IMR-90 (cell line): ENCODE measurements around the gene PSD2. TPM values are rescaled to one million over a fixed set of nuclear protein-coding genes. Genes with fewer than 3 reads are reported as not detected.

Source experiments
- ATAC-seq: fragments of 200-7000 bp; cut with Tn5 transposase; 2 replicates; pipeline ENCODE4 v1.9.1; 2020; ENCODE audit warnings: low read depth, mild to moderate bottlenecking, moderate library complexity
- BruUV-seq: library from RNA; stranded (reverse); fragments of 400-500 nt; replicated peaks from 2 replicates; lab custom pipeline; 2021; lab: Mats Ljungman, UMichigan
- CTCF ChIA-PET: fragments of 300-600 bp; formaldehyde crosslinking; extraction: SDS; loops from one replicate; lab custom pipeline; 2021; ENCODE audit warnings: antibody characterized with exemption; lab: Yijun Ruan, JAX
- POLR2A ChIA-PET: fragments of 300-600 bp; sonication (Branson Sonifier 250); formaldehyde crosslinking; loops from one replicate; lab custom pipeline; 2022; ENCODE audit warnings: antibody characterized with exemption; ENCODE audit not compliant: unreplicated experiment; lab: Charles Lee
- DNase-seq: peaks from one replicate; pipeline ENCODE4 v3.0.0; 2013
- H2AFZ ChIP-seq: replicated peaks from 2 replicates; pipeline ENCODE3; 2013; ENCODE audit warnings: low read length, mild to moderate bottlenecking; ENCODE audit not compliant: poor library complexity
- H2AK5ac ChIP-seq: 2 replicates; pipeline ENCODE4 v1.6.1; 2013; ENCODE audit warnings: low read depth, low read length, inconsistent platforms
- H2AK9ac ChIP-seq: replicated peaks from 2 replicates; pipeline ENCODE3; 2013; ENCODE audit warnings: mild to moderate bottlenecking, low read depth, low read length, moderate library complexity; ENCODE audit not compliant: poor library complexity
- H2BK120ac ChIP-seq: 2 replicates; pipeline ENCODE4 v1.6.1; 2013; ENCODE audit warnings: low read depth, low read length, inconsistent platforms
- H2BK15ac ChIP-seq: 3 replicates; pipeline ENCODE4 v1.6.1; 2013; ENCODE audit warnings: low read depth, low read length, inconsistent platforms
- H2BK20ac ChIP-seq: 2 replicates; pipeline ENCODE4 v1.6.1; 2013; ENCODE audit warnings: low read depth, mild to moderate bottlenecking, inconsistent platforms, low read length, moderate library complexity
- H2BK5ac ChIP-seq: 2 replicates; pipeline ENCODE4 v1.6.1; 2013; ENCODE audit warnings: mild to moderate bottlenecking, low read depth, low read length, inconsistent platforms; ENCODE audit not compliant: poor library complexity, severe bottlenecking
- H3K14ac ChIP-seq: replicated peaks from 2 replicates; pipeline ENCODE4 v1.6.1; 2013; ENCODE audit warnings: low read depth, low read length, inconsistent platforms
- H3K18ac ChIP-seq: 2 replicates; pipeline ENCODE4 v1.6.1; 2013; ENCODE audit warnings: low read depth, low read length, control low read depth
- H3K23ac ChIP-seq: 2 replicates; pipeline ENCODE4 v1.6.1; 2013; ENCODE audit warnings: low read depth, low read length, inconsistent platforms
- H3K27ac ChIP-seq: 2 replicates; pipeline ENCODE4 v1.5.1; 2013; ENCODE audit warnings: mild to moderate bottlenecking, control low read depth, low read length; ENCODE audit not compliant: insufficient read depth
- H3K27me3 ChIP-seq: 2 replicates; pipeline ENCODE4 v1.6.1; 2013; ENCODE audit warnings: low read length; ENCODE audit not compliant: control insufficient read depth, insufficient read depth
- H3K36me3 ChIP-seq: 2 replicates; pipeline ENCODE4 v1.6.1; 2013; ENCODE audit warnings: low read length, mixed read lengths; ENCODE audit not compliant: control insufficient read depth, insufficient read depth
- H3K4ac ChIP-seq: 2 replicates; pipeline ENCODE4 v1.6.1; 2013; ENCODE audit warnings: low read depth, low read length, inconsistent platforms
- H3K4me1 ChIP-seq: 2 replicates; pipeline ENCODE4 v1.6.1; 2013; ENCODE audit warnings: low read length, mixed read lengths; ENCODE audit not compliant: control insufficient read depth, insufficient read depth
- H3K4me2 ChIP-seq: 2 replicates; pipeline ENCODE4 v1.6.1; 2013; ENCODE audit warnings: low read depth, mild to moderate bottlenecking, control low read depth, low read length, moderate library complexity
- H3K4me3 ChIP-seq: 2 replicates; pipeline ENCODE4 v1.5.1; 2013; ENCODE audit warnings: low read depth, mild to moderate bottlenecking, control low read depth, low read length, moderate library complexity; ENCODE audit not compliant: insufficient read depth
- H3K56ac ChIP-seq: 2 replicates; pipeline ENCODE4 v1.6.1; 2013; ENCODE audit warnings: low read length, inconsistent platforms; ENCODE audit not compliant: insufficient read depth; ENCODE audit errors: extremely low read depth
- H3K79me1 ChIP-seq, 2 experiments: 2 replicates each; pipeline ENCODE4 v1.6.1; 2013; ENCODE audit warnings: low read length in 2 of 2, inconsistent platforms in 1 of 2, low read depth in 1 of 2
- H3K9ac ChIP-seq: 2 replicates; pipeline ENCODE4 v1.6.1; 2013; ENCODE audit warnings: low read depth, low read length, control low read depth
- H3K9me1 ChIP-seq: 2 replicates; pipeline ENCODE4 v1.6.1; 2013; ENCODE audit warnings: low read length, inconsistent platforms; ENCODE audit not compliant: insufficient read depth
- H3K9me3 ChIP-seq: 2 replicates; pipeline ENCODE4 v1.6.1; 2013; ENCODE audit warnings: low read length; ENCODE audit not compliant: control insufficient read depth, insufficient read depth
- H4K20me1 ChIP-seq: 2 replicates; pipeline ENCODE4 v1.6.1; 2013; ENCODE audit warnings: low read length, inconsistent platforms; ENCODE audit not compliant: insufficient read depth
- H4K5ac ChIP-seq: 2 replicates; pipeline ENCODE4 v1.6.1; 2013; ENCODE audit warnings: mild to moderate bottlenecking, low read depth, low read length, control low read depth
- H4K8ac ChIP-seq, 2 experiments: 2 replicates each; pipeline ENCODE4 v1.6.1; 2013; ENCODE audit warnings: low read depth in 2 of 2, low read length in 2 of 2, control low read depth in 1 of 2, inconsistent platforms in 1 of 2
- H4K91ac ChIP-seq: 2 replicates; pipeline ENCODE4 v1.6.1; 2013; ENCODE audit warnings: low read depth, low read length, inconsistent platforms; ENCODE audit not compliant: insufficient read depth
- FOS ChIP-seq: fragments of 150-350 bp; IDR thresholded peaks from 2 replicates; pipeline ENCODE4 v1.6.1; 2016; ENCODE audit warnings: low read depth, low read length
- WGBS, 2 experiments: methylation state at CpG; one replicate each; pipeline versions ENCODE4 v1.1.5 to v1.1.7; 2013; ENCODE audit warnings: missing lambda C conversion rate in 2 of 2; ENCODE audit not compliant: insufficient read length in 1 of 2; ENCODE audit errors: extremely low coverage in 2 of 2; 5-methylcytosine and 5-hydroxymethylcytosine counted together
- dilution Hi-C: fragments of 300-500 bp; cut with HindIII; formaldehyde crosslinking; loops from one replicate; pipeline ENCODE4 v1.14.3; 2018; ENCODE audit warnings: low sequenced_read_pairs; ENCODE audit not compliant: unreplicated experiment
- in situ Hi-C: fragments of 300-500 bp; cut with MboI; formaldehyde crosslinking; loops from 3 replicates; pipeline ENCODE4 v1.14.3; 2019; ENCODE audit warnings: low sequenced_read_pairs, inconsistent platforms, mixed read lengths
- intact Hi-C: fragments of 100-400 bp; cut with micrococcal nuclease; formaldehyde crosslinking; loops from 2 replicates; pipeline ENCODE4 v1.10.0; 2022
- polyA plus RNA-seq, 3 experiments: library from polyadenylated mRNA; depleted of rRNA; stranded (reverse); fragments of >200 nt; gene quantifications; 2 replicates each; pipeline ENCODE4 v1.2.3, GENCODE V29; 2012; ENCODE audit warnings: low replicate concordance in 1 of 3
- total RNA-seq: library from RNA; depleted of rRNA; stranded (reverse); fragments of >200 nt; gene quantifications from 2 replicates; pipeline ENCODE4 v1.2.3, GENCODE V29; 2012
- TF ChIP-seq, protein P1 (sequence below): fragments of 150-350 bp; IDR thresholded peaks from 2 replicates; pipeline ENCODE4 v1.6.1; 2016; ENCODE audit warnings: low read depth, mild to moderate bottlenecking, low read length, moderate library complexity, borderline replicate concordance

Gene PSD2
- total and polyA plus RNA-seq, 2 of the 4 experiments (the other 2 are of a cell fraction) = 0.05 TPM; not detected in 1

DNA sequence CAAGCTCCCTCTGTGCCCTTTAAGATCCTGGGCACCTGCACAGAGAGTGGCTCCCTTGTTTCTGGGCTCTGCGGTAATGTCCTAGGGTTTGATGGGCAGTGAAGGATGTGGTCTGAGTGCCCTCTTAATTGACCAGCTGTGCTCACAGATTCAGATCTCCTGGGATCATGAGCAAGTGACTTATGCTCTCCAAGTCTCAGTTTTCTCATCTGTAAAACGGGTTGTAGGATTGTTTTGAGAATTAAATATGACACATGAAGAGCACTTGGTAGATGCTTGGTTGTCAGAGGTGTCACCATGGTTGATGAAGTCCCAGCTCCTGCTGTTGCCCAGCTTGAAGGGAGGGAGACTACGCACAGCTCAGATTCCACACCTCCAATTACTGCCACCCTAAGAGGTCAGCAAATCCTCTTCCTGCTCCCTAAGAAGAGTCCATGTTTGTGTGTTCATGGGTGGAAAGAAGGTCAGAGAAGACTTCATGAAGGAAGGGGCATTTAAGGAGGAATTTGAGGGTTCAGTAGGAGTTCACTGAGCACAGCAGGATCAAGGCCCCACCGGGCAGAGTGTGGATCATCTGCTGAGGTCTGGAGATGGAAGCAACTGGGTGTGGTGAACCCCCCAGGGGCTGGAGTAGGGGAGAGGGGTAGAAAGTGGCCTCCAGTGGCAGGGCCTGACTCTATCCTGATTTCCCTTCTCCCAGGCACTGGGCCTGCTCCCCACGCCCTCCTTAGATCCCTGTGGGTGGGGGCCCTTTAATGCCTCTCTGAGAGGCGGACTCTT lies 1.4 kb upstream of the PSD2 start:
- H2BK15ac ChIP-seq = no peak overlapping the region
- no peak overlapping the region for H3K27ac ChIP-seq
- H2BK120ac ChIP-seq = no peak overlapping the region
- H3K4me3 ChIP-seq = no peak overlapping the region
- H3K9me3 ChIP-seq = no peaks in the 10 kb centered on the region
- no peaks in the 10 kb centered on the region for H4K20me1 ChIP-seq
- BruUV-seq = no TSS peak
- no peaks in the 10 kb centered on the region for H3K79me1 ChIP-seq
- H3K36me3 ChIP-seq = no peaks in the 10 kb centered on the region
- no peak overlapping the region for H3K18ac ChIP-seq
- no peak overlapping the region for H4K8ac ChIP-seq
- no peak overlapping the region for H3K23ac ChIP-seq
- H3K9ac ChIP-seq = no peak overlapping the region
- H3K4me2 ChIP-seq = no peak overlapping the region
- WGBS, 2 experiments = 40% methylated on average over 1 of the region's 6 CpGs; no CpG with 5 or more reads in 1 of the 2 experiments
- dilution Hi-C loops (no loop called here), intact Hi-C loops (no loop called here), in situ Hi-C loops (loop anchor here (5.0 to 25.0 kb wide), 2 partner anchors 48 to 568 kb away; partner anchors contain the start of gene SLC4A9)
- no peak overlapping the region for H2AK9ac ChIP-seq
- H3K27me3 ChIP-seq = peaks cover 71% of the 10 kb centered on the region
- H4K5ac ChIP-seq = no peak overlapping the region
- ATAC-seq (no peak), DNase-seq (no peak)
- H3K9me1 ChIP-seq = no peaks in the 10 kb centered on the region
- H2AK5ac ChIP-seq = no peak overlapping the region
- no peak overlapping the region for H2BK20ac ChIP-seq
- H3K56ac ChIP-seq = no peak overlapping the region
- H2AFZ ChIP-seq = peak overlapping the region; percentile 5
- no peak overlapping the region for H2BK5ac ChIP-seq
- H3K4me1 ChIP-seq = no peaks in the 10 kb centered on the region
- no peak overlapping the region for H4K91ac ChIP-seq
- H3K4ac ChIP-seq = no peak overlapping the region
- POLR2A ChIA-PET = no interaction called here
- TF ChIP-seq, protein P1, sequence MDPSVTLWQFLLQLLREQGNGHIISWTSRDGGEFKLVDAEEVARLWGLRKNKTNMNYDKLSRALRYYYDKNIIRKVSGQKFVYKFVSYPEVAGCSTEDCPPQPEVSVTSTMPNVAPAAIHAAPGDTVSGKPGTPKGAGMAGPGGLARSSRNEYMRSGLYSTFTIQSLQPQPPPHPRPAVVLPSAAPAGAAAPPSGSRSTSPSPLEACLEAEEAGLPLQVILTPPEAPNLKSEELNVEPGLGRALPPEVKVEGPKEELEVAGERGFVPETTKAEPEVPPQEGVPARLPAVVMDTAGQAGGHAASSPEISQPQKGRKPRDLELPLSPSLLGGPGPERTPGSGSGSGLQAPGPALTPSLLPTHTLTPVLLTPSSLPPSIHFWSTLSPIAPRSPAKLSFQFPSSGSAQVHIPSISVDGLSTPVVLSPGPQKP = no peak
- TF ChIP-seq FOS = no peak
- CTCF ChIA-PET = no interaction called here
- no peak overlapping the region for H3K14ac ChIP-seq
